ENCODE data around the gene LRRC74A. TPM values are rescaled to one million over a fixed set of nuclear protein-coding genes. Genes with fewer than 3 reads are reported as not detected.
A peak's percentile ranks its signal among the peaks of the same experiment; 100 is the strongest.

LRRC74A gene
- total RNA-seq, 2 experiments from 2014 or later, result not detected

DNA sequence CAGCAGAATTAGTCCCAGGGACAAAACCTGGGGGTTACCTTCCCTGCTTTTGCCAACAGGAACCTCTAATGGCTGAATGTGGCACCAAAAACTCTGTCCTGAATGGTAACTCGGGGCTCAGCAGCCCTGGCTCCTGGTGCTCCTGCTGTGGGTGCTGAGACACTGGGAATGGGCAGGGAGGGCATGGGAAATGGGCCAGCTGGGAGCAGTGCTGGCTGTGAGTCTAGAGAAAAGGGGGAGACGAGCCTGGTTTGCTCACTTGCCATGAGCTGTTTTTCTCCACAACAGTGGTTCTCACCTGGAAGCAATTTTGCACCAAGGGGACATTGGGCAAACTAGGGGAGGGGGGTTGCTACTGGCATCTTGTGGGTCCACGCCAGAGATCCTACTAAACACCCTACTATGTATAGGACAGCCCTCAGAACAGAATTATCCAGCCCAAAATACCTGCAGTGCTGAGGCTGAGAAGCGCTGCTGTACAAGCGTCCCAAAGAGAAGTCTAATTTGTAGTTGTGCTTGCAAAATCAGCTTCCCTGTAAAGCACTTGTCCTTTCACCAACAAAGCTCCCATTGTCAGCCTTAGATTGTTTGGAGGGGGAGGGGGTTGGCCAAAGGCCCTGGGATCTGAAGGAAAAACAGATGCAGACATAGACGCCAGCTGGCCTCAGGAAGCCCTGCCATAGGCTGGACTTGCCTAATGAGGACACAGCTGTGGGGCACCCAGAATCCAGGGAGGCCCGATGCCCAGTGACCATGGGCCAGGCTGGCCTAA is 3.6 kb downstream of the LRRC74A start:
- Mint-ChIP-seq H3K4me3 (no peak overlapping the region), H3K27ac (no peak overlapping the region), H3K27me3 (peaks cover 3% of the 10 kb centered on the region), H3K9me3 (ENCODE audit: low read depth) (no peaks in the 10 kb centered on the region), H3K36me3 (ENCODE audit: low read depth) (no peaks in the 10 kb centered on the region), H3K4me1 (no peaks in the 10 kb centered on the region)
- DNase-seq, result no peak
- intact Hi-C loops (cut with DNase I, micrococcal nuclease), result no loop called here
- ChIA-PET CTCF (interaction anchor here (0.7 to 0.9 kb wide), 2 partner anchors 47 to 63 kb away, joined by 4 read pairs; no protein-coding TSS in a partner anchor), POLR2A (no interaction called here)
- no peak for ATAC-seq

GRCh38 chr14:76830556-76830955 is 4.3 kb downstream of the LRRC74A start:
- H3K4me1 Mint-ChIP-seq, result no peaks in the 10 kb centered on the region
- intact Hi-C loops (cut with DNase I, micrococcal nuclease), result no loop called here
- no peaks in the 10 kb centered on the region for H3K36me3 Mint-ChIP-seq (ENCODE audit: low read depth)
- CTCF ChIA-PET, result interaction anchor here (0.6 to 0.9 kb wide), 3 partner anchors 47 to 232 kb away, joined by 3 to 4 read pairs (median 4); no protein-coding TSS in a partner anchor
- DNase-seq (no peak), ATAC-seq (no peak)
- H3K4me3 Mint-ChIP-seq, result no peak overlapping the region
- no peaks in the 10 kb centered on the region for H3K9me3 Mint-ChIP-seq (ENCODE audit: low read depth)
- H3K27ac Mint-ChIP-seq, result no peak overlapping the region
- POLR2A ChIA-PET, result no interaction called here
- peaks cover 3% of the 10 kb centered on the region for H3K27me3 Mint-ChIP-seq

GRCh38 chr14:76832503-76832988 is 6.3 kb downstream of the LRRC74A start:
- POLR2A ChIA-PET, result no interaction called here
- peaks cover 3% of the 10 kb centered on the region for H3K27me3 Mint-ChIP-seq

DNA sequence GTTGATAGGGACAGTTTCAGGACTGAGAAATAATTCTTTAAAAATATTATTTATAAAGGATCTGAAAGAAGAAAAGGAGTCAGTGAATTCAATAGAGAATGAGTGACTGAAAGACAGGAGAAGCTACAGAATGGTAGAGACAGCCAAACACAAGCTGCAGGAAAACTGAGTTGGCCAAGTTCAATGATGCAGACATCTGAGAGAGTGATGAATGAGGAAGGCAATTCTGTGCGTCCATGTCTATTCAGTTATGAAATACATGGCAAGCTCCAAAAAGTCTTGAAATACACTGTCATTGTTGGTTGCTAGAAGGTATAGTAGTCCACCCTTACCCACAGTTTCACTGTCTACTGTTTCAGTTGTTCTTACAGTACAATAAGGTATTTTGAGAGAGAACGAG is 6.8 kb downstream of the LRRC74A start:
- intact Hi-C loops (cut with DNase I, micrococcal nuclease), result no loop called here
- Mint-ChIP-seq H3K4me3 (no peak overlapping the region), H3K27ac (no peak overlapping the region), H3K27me3 (peaks cover 3% of the 10 kb centered on the region), H3K9me3 (ENCODE audit: low read depth) (no peaks in the 10 kb centered on the region), H3K4me1 (no peaks in the 10 kb centered on the region), H3K36me3 (ENCODE audit: low read depth) (no peaks in the 10 kb centered on the region)
- ChIA-PET CTCF (interaction anchor here (0.7 kb wide), 1 partner anchor 26 kb away, joined by 3 read pairs; no protein-coding TSS in a partner anchor), POLR2A (no interaction called here)
- DNase-seq, result no peak
- ATAC-seq, result no peak

More at GRCh38 chr14:76832503-76832988, 6.3 kb downstream of the LRRC74A start:
- ATAC-seq (no peak), DNase-seq (no peak)
- no peaks in the 10 kb centered on the region for H3K4me1 Mint-ChIP-seq
- CTCF ChIA-PET, result interaction anchor here (0.6 kb wide), 1 partner anchor 1193 kb away, joined by 4 read pairs; no protein-coding TSS in a partner anchor
- H3K36me3 Mint-ChIP-seq (ENCODE audit: low read depth), result no peaks in the 10 kb centered on the region
- intact Hi-C loops (cut with DNase I, micrococcal nuclease), result no loop called here
- H3K27ac Mint-ChIP-seq, result no peak overlapping the region
- H3K4me3 Mint-ChIP-seq, result no peak overlapping the region
- no peaks in the 10 kb centered on the region for H3K9me3 Mint-ChIP-seq (ENCODE audit: low read depth)

DNA sequence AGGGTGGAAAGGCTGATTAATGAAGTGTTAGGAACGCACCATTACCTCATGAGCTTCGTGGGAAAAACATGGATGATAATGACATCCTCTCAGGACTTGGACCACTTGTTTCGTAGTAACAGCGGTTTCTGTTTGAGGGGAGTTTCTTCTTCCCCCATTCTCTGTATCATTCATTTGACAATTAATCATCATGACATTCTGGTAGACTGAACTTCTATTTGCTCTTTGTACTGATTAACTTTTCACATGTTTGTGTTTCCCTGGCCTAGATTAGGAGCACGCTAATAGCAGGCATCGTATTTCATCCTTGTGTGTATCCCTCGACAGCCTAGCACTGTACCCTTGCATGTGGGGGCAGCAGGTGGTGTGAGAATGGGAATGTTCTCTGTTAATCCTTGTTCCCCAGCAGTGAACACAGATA is 8.0 kb downstream of the LRRC74A start:
- H3K36me3 Mint-ChIP-seq (ENCODE audit: low read depth), result no peaks in the 10 kb centered on the region
- POLR2A ChIA-PET, result no interaction called here
- peaks cover 3% of the 10 kb centered on the region for H3K27me3 Mint-ChIP-seq
- H3K4me3 Mint-ChIP-seq, result no peak overlapping the region
- DNase-seq (no peak), ATAC-seq (no peak)
- intact Hi-C loops (cut with DNase I, micrococcal nuclease), result no loop called here
- CTCF ChIA-PET, result no interaction called here
- H3K9me3 Mint-ChIP-seq (ENCODE audit: low read depth), result no peaks in the 10 kb centered on the region
- H3K4me1 Mint-ChIP-seq, result no peaks in the 10 kb centered on the region
- H3K27ac Mint-ChIP-seq, result no peak overlapping the region

- ATAC-seq, result no peak
- ChIA-PET CTCF (no interaction called here), POLR2A (no interaction called here)
- Mint-ChIP-seq H3K36me3 (ENCODE audit: low read depth) (no peaks in the 10 kb centered on the region), H3K27ac (no peak overlapping the region), H3K4me1 (no peaks in the 10 kb centered on the region), H3K9me3 (ENCODE audit: low read depth) (no peaks in the 10 kb centered on the region), H3K4me3 (no peak overlapping the region), H3K27me3 (peaks cover 3% of the 10 kb centered on the region)
- intact Hi-C loops (cut with DNase I, micrococcal nuclease), result no loop called here
- DNase-seq, result no peak
Measured at GRCh38 chr14:76836029-76836630, 9.9 kb downstream of the LRRC74A start.

GRCh38 chr14:76837524-76837923 is 11.3 kb downstream of the LRRC74A start:
- CTCF ChIA-PET, result interaction anchor here (0.6 to 1.3 kb wide), 4 partner anchors 9 to 267 kb away, joined by 3 to 4 read pairs (median 3); no protein-coding TSS in a partner anchor
- Mint-ChIP-seq H3K9me3 (ENCODE audit: low read depth) (no peaks in the 10 kb centered on the region), H3K4me3 (no peak overlapping the region), H3K4me1 (no peaks in the 10 kb centered on the region), H3K27ac (no peak overlapping the region), H3K27me3 (peaks cover 3% of the 10 kb centered on the region), H3K36me3 (ENCODE audit: low read depth) (no peaks in the 10 kb centered on the region)
- intact Hi-C loops (cut with DNase I, micrococcal nuclease), result no loop called here
- no peak for DNase-seq
- ATAC-seq, result no peak
- POLR2A ChIA-PET, result no interaction called here

- POLR2A ChIA-PET, result no interaction called here
- Mint-ChIP-seq H3K36me3 (ENCODE audit: low read depth) (no peaks in the 10 kb centered on the region), H3K4me1 (peaks cover 8% of the 10 kb centered on the region), H3K27me3 (peaks cover 4% of the 10 kb centered on the region), H3K4me3 (no peak overlapping the region), H3K9me3 (ENCODE audit: low read depth) (no peaks in the 10 kb centered on the region), H3K27ac (no peak overlapping the region)
- intact Hi-C loops (cut with DNase I, micrococcal nuclease), result no loop called here
- CTCF ChIA-PET, result no interaction called here
- DNase-seq (no peak), ATAC-seq (no peak)
Measured at GRCh38 chr14:76842414-76842813, 16.2 kb downstream of the LRRC74A start.

- intact Hi-C loops (cut with DNase I, micrococcal nuclease), result loop anchor here in 1 of 2 experiments (1.0 kb wide), 1 partner anchor 31 kb away; no protein-coding TSS in a partner anchor
- peak; percentile 100 for ATAC-seq
- H3K27ac Mint-ChIP-seq, result peak overlapping the region; percentile 90
- H3K4me3 Mint-ChIP-seq, result no peak overlapping the region
- peak; percentile 84 for DNase-seq
- peaks cover 4% of the 10 kb centered on the region for H3K27me3 Mint-ChIP-seq
- H3K4me1 Mint-ChIP-seq, result peaks cover 8% of the 10 kb centered on the region
- ChIA-PET CTCF (no interaction called here), POLR2A (no interaction called here)
- H3K9me3 Mint-ChIP-seq (ENCODE audit: low read depth), result no peaks in the 10 kb centered on the region
- H3K36me3 Mint-ChIP-seq (ENCODE audit: low read depth), result no peaks in the 10 kb centered on the region
Measured at GRCh38 chr14:76844223-76844622, 18.0 kb downstream of the LRRC74A start.

DNA sequence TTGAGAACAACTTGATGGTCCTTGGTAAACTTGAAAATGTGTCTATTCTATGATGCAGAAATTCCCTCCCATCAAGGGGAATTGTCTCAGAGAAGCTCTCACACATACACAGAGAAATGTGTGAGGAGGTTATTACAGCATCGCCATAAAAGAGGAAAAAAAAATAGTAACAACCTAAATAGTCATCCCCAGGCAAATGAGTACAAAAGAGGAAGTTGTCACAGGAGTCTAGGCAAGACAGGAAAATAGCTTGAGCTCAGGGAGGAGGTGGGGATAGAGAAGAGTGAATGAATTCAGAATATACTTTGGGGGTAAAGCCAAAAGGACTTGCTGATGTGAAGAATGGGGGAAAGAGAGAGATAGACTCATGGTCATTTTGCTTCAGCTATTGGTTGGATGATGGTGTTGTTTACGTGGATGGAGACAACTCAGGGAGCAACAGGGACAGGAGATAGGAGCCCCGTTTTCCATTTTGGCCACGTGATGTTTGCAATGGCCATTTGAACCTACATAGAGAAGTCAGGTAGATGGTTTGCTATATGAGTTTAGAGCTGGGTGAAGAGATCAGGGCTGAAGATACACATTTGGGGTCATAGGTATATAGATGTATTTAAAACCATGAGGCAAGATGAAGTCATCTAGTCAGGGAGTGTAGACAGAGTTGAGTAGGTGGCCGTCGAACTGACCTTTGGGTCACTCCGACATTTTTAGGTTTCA is 20.3 kb downstream of the LRRC74A start:
- Mint-ChIP-seq H3K27me3 (peaks cover 4% of the 10 kb centered on the region), H3K4me1 (peaks cover 8% of the 10 kb centered on the region), H3K36me3 (ENCODE audit: low read depth) (no peaks in the 10 kb centered on the region), H3K27ac (no peak overlapping the region), H3K4me3 (no peak overlapping the region), H3K9me3 (ENCODE audit: low read depth) (no peaks in the 10 kb centered on the region)
- intact Hi-C loops (cut with DNase I, micrococcal nuclease), result no loop called here
- no peak for DNase-seq
- CTCF ChIA-PET, result interaction anchor here (0.9 to 1.3 kb wide), 3 partner anchors 29 to 224 kb away, joined by 3 to 5 read pairs (median 4); no protein-coding TSS in a partner anchor
- no peak for ATAC-seq
- POLR2A ChIA-PET, result no interaction called here

DNA sequence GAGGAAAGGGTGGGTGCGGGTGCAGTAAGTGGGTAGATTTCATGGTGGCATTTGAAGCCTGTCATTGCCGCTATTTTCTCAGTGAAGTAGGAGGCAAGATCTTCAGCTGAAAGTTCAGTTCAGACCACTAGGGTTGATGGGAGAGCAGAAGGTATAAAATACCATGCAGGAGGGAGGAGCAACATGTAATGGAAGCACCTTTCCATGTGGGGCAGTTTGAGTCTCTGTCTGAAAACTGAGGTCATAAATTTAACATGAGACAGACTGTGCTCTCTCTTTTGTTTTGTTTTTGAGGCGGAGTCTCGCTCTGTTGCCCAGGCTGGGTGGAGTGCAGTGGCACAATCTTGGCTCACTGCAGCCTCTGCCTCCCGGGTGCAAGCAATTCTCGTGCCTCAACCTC is 22.7 kb downstream of the LRRC74A start:
- ChIA-PET POLR2A (no interaction called here), CTCF (interaction anchor here (0.7 to 0.9 kb wide), 2 partner anchors 11 to 138 kb away, joined by 3 read pairs; no protein-coding TSS in a partner anchor)
- Mint-ChIP-seq H3K27ac (no peak overlapping the region), H3K9me3 (ENCODE audit: low read depth) (no peaks in the 10 kb centered on the region), H3K36me3 (ENCODE audit: low read depth) (no peaks in the 10 kb centered on the region), H3K27me3 (peaks cover 2% of the 10 kb centered on the region), H3K4me1 (peaks cover 8% of the 10 kb centered on the region), H3K4me3 (no peak overlapping the region)
- no peak for DNase-seq
- intact Hi-C loops (cut with DNase I, micrococcal nuclease), result no loop called here
- no peak for ATAC-seq
